ENCODE results near the gene SHC3.

Gene SHC3

DNA sequence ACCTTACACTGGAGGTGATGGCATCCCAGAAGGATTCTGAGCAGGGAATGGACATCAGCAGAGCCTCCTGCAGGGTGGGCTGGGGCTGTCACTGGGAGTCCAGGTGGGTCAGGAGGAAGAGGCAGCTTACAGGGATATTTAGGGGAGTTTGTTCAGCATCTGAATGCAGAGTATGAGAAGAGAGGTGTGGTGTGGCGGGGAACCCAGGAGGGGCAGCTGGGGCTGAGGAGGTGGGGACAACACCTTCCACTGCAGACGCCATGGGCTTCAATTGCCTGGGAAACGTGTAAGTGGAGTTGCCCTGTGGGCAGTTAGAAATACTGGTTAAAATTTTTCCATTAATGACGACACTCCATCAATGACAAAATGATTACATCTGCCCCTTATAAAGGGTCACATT lies 153.9 kb downstream of the SHC3 start:
- DNase-seq (ENCODE audit: low read depth in 2 of 2) = no peak

DNA sequence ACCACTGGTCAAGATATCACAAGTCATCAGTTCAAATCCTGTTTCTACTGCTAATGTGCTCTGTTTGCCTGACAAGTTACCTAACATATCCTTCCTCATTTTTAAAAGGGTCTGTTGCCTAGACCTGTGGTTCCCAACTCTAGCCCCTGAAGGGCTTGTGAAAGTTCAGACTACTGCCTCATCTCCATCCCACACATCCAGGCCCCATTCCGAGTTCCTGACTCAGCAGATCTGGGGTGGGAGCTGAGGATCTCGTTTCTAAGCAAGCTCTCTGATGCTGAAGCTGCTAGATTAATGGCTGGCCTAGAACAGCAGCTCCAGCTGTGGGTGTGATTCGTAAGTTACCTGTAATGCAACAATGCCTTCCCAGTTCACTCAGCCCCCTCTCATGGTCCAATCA lies 154.9 kb downstream of the SHC3 start:
- DNase-seq (ENCODE audit: low read depth in 2 of 2) = no peak

DNA sequence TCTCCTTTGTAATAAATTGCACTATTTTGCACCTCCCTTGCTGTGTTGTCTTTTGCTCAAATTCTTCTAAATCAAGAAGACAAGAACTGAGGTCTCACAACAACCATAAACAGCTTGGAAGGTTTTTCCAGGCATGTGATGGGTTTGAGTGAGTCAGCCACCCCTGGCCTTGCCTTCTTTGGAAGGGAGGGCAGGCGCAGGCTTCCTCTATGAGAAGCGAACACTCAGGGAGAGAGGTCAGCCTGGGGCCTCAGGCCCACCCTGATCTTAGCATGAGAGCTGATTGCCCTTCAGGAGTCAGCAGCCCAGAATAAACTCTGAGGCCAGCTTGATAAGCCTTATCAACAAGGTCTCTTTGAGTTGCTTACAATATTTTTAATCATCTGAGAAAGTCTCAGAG lies 155.7 kb downstream of the SHC3 start:
- DNase-seq (ENCODE audit: low read depth in 2 of 2) = no peak

DNA sequence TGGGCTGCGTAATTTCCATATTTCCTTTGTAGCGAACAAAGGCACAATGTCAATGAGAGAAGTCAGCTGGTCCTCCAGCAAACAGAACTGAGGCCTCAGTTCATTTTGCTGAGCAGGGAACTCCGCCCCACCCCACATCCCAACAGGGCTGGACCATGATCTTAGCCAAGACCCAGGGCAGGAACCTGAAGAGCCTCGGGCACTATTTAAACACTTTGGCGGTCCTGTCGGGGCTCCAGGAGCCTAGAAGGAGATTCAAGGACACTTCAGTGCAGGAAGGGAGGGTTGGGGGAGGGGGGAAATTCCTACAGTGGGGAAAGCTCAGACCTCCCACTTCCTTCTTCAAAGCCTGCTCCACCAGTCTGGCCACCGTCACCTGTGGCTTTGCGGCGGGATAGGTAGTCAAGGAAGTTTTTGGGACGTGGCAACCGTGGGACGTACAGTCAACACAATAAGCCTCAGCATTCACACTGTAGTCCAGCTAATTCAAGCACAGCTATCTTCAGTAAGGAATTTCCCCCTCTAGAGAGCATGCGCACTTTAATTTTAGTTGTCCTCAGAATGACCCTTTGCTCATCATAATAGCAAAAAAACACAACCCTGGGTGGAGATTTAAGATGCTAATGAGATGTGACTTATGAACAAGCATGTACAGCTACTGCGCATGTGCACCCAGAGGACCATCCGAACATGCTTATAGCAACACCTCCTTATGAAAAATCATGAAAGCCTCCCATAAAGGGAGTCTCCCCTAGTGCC lies 156.4 kb downstream of the SHC3 start:
- DNase-seq (ENCODE audit: low read depth in 2 of 2) = no peak

DNA sequence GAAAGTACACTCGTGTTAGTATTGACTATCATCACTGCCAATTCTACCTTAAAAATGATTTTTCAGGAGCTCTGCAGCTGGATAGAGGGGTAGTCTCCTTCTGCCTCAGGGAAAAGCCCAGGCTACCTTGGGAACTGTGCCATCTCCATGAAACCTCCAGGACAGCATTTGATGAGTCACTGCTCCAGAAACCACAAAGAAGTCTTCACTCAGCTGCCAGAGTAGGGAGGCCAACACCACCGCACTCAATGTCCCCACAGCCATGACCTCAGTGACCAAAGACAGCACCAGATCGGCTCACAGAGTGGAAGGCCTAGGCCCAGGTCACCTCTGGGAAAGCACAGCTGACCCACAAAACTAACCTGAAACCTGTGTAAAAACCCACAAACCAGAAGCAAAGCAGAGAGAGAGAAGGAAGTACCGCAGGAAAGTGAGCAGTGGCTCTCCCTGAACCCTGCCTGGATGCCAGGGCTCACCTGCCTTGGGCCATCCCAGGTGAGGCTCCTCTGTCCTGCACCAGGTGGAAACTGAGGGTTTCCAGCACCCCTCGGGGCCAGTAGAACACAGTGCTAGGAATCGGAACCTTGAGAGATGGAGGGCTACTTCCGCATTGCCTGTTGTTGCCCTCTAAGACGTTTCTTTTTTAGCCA lies 157.3 kb downstream of the SHC3 start:
- no peak for DNase-seq (ENCODE audit: low read depth in 2 of 2)

DNA sequence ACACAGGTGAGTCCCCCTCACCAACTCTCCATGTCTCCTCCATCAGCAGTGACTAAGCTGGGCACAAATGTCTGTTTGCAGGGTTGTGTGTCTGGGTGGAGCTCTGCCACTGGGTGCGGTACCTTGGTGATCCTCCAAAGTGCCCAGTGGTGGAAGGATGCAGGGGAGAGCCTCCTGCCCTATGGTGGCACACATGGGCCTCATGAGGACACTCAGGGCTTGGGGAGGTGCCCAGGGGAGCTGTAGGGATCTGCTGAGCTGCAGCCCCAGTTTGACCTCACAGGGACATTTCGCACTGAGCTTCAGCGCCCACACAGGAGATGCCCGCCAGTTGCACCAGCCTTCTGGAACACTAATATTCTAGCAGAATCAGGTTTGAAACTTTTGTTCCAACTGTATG lies 157.9 kb downstream of the SHC3 start:
- DNase-seq (ENCODE audit: low read depth in 2 of 2) = no peak

DNA sequence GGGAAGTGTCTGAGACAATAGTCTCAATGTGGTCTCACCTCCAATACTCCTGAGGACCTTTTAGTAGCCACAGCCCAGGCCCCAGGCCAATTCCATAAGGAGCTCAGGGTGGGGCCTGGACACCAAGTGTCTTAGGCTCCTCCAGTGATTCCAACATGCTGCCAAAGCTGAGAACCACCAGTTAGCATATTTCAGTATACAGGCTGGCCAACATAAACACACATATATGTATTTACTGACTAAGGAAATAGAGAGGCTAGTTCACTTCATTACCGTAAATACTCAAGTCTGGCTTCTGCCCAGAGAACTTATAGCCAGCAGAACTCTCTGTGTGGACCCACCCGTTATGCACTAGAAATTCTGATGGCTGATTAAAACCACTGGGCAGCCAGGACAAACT lies 163.3 kb downstream of the SHC3 start:
- DNase-seq (ENCODE audit: low read depth in 2 of 2) = no peak

DNA sequence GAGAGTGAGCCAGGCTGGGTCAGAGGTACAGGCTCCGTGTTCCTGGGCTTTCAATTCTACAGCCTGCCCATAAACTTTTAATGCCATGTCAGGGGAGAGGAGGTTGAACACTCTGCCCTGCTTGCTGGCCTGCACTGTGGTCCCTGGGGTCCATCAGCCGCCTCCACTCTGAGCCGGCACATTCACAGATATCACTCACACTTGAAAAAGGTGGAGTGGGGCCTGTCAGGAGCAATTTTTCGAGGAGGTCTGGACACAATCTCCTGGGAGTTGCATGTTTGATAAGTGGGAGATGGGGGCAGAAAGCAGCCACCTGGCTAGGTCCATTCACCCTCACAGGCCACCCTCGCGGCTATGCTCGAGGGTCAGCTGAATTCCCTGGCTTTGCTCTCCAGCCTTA lies 164.5 kb downstream of the SHC3 start:
- no peak for DNase-seq (ENCODE audit: low read depth in 2 of 2)

DNA sequence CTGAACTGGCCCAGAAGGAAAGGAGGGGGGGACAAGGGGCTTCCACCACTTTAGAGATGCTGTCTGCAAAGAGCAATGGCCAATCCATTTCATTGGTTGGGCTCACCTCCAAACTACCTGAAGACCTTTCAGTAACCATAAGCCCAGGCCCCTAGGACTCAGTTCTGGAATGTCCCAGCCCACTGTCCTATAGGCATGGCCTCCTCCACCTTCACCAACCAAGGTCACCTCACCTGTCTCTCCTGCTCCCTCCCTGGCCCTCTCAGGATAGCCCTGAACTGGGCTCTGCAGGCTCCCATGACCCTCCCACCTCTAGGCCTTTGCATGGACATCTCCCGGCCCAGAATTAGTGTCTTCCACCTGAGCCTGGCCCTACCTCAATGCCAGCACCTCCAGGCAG lies 165.0 kb downstream of the SHC3 start:
- no peak for DNase-seq (ENCODE audit: low read depth in 2 of 2)

DNA sequence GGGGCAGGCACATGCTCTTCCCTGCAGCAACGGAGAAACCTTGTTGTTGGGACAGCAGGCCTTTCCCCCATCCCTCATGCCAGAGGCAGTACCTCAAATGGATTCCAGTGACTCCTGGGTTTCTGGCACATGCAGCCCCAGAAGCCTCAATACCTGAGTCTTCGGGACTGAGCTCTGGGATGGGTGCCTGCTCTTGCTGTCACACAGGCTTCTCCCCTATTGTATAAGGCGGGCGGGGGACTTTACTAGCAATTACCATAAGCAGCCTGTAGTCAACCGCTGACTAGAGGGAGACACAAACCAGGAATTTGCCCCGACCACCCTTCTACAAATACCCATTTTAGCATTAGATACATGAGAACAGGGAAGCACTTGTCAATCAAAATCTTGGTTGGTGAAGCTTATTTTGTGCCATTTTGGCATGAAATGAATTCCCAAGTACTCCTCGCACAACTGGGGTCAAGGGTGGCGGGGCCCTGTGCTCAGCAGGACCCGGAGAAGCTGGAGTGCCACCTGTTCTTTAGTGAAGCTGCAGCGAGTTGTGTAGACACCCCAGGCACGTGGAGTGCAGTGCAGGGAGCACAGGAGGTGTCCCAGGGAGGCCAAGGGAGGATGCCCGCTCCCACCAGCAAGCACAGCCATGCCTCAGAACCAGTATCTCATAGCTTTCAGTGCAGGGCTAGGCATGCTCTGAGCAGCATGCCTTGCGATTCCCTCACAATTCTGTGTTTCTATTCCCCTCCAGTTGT lies 166.2 kb downstream of the SHC3 start:
- DNase-seq (ENCODE audit: low read depth in 2 of 2) = no peak

DNA sequence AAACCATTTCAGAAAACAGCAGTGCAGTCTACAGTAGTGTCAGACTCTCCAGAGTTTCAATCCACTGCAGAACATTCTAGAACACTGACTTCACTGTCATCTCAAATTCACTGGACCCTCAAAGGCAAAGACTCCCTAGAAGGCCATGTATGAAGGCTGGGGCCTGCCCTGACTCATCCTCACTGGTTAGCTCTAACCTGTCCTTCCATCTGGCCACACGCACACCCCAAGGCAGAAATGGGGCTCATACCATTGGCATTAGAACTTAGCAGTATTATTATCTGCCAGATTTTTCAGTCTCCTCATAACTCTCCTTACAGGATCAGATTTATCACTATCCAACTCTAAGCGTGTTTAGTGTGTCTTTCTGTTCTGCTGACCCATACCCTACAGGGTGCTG lies 166.9 kb downstream of the SHC3 start:
- no peak for DNase-seq (ENCODE audit: low read depth in 2 of 2)

DNA sequence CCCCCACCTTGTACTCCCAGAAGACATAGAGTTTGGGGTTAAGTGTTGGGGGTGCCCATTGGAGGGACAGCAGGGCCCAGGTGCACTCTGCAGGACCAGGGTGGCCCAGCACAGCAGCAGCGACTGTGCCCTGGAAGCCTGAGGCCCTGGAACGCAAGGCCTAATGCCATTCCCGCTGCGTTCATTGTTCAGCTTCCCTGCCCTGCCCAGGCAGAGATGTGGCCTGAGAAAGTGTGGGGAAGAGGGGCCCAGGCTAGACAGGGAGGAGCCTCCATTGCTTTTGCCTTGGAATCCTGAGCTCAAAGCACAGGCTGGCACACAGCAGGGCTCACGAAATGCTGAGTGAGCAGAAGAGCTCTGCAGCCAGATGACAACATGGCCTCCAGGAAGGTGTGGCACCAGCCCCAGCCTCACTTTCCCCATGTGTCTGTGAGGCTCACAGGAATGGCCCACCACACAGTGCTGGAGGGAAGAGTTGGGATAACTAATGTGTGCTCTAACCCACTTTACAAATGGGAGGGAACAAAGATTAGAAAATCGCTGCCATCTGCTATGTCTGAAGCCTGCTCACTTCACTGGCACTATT lies 168.0 kb downstream of the SHC3 start:
- DNase-seq (ENCODE audit: low read depth in 2 of 2) = no peak

DNA sequence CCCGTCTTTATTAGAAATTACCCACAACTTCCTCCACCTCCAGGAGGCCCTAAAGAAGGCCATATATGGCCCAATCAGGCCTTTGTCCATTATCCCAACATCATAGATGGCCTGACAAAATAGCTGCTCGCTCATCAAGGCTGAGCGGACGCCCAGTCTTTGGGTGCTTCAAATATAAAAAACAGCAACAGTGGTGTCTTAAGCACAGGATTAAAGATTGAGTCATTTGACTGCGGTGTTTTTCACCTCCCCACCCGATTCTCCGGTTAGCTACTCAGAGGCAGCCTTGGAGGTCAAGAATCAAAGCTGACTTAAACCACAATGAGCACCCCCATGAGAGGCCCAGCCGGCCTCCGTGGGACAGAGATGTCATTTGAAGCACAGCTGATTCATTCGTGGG lies 168.6 kb downstream of the SHC3 start:
- DNase-seq (ENCODE audit: low read depth in 2 of 2) = no peak

DNA sequence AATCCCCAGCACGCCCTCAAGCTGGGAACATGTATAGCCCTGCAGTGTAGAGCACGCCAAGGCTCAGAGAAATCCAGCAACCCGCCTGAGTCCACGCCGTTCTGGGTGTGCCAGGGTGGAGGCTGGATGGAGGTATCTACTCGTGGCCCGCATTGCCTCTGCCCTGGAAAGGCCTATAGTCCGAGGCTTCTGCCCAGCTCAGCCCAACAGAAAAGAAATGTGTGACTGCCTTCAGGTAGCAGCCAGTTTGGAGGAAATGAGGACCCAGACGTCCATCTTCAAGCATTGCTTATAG lies 169.1 kb downstream of the SHC3 start:
- DNase-seq (ENCODE audit: low read depth in 2 of 2) = no peak

DNA sequence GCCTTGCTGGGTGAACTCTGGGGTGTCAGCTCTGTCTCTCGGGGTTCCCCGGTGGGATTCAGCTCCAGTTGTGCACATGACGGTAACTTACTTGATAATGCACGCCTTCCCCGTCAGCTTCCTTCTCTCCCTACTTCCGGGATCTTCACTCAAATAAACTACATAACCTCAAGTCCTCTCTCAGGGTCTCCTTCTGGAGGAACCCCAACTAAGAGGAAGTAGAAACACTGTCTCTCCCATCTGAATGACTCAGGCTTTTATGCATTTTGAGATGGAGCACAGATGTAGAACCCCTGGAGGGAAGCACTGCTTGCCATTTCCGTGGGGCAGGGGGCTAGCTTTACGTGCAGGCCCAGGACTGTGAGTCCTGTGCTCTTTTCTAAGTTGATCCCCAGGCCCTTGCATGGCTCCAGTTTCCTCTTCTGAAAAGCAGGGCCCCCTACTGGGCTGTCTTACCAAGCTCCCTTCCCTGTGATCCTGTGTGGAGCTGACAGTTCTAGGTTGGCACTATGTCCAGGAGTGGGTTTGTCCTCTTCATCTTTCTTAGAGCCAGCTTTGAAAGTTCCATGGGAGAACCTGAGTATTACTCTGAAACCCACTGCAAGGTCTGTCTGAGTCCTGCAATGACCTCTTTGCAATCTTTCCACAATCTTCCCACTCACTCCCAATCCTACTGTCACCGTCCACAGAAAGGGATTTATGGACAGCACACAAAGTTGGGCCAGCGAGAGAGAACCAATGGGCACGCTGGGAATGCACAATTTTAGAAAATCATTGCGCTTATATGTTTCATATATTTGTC lies 169.7 kb downstream of the SHC3 start:
- no peak for DNase-seq (ENCODE audit: low read depth in 2 of 2)

DNA sequence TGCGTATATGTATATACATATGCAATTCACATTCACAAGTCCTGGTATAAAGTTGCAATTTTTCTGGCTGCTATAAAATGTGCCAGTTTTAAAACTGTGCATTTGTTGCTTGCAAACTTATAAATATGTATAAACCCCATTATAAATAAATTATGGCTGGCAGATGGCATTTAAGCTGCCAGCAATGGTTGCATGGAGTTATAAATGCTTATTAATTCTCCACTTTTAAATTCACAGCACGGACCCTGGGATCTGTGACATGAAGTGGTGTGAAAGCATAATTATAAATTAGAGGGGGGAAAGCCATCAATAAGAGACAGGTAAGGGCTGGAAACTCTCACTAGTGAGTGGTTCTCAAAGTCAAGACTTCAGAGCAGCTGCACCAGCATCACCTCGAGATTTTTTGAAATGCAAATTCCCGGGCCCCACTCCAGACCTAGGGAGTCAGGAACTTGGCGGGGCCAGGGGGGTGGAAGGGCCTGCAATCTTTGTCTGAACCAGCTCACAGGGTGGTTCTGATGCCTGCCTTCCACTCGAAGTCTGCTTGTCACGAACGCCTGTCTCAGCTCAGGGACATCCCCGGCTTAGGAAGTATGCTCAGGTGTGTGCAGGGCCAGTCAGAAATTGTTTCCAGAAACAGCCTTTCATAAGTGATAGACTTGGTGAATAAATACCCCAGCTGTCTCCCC lies 170.4 kb downstream of the SHC3 start:
- DNase-seq (ENCODE audit: low read depth in 2 of 2) = no peak

DNA sequence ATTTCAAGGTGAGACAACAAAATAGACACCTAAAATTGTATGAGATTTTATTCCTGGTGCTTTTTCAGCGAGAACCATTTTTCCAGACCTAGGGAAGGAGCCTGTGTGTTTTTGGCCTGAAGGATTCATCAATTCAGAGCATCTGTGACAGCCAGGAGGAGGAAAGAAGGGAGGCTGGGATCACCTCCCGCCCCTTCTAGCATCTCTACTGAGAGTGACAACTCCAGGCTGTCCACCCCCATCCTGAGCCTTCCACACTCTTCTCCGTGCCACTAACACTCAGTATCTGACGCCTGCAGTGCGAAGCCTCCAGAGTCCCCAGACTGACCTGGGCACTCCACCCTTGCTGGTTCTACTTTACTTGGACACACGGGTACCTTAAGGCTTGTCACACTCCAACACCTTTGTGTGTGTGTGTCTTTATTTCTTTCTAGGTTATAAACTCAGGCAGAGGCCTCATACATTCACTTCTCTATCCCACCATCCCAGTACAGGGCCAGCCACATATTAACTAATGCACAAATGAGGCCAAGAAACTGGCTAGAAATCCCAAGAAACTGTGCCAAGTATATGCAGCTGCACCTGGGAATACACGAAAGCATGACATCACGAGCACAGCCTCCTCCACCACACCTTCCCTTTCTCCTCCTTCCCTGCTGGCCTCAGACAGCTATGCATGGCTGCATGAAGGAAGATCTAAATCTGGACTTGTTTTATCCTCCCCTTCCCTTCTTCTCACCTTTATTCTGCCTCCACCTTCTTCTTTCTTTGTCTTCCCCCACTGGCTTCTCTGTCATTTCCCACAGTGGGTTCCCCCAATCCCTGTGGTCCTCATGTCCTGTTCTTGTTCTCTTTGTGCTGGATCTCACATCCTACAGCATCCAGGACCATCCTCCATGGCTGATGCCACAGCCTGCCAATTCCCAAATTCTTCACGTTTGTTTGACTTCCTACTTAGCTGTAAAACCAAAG lies 171.3 kb downstream of the SHC3 start:
- no peak for DNase-seq (ENCODE audit: low read depth in 2 of 2)

DNA sequence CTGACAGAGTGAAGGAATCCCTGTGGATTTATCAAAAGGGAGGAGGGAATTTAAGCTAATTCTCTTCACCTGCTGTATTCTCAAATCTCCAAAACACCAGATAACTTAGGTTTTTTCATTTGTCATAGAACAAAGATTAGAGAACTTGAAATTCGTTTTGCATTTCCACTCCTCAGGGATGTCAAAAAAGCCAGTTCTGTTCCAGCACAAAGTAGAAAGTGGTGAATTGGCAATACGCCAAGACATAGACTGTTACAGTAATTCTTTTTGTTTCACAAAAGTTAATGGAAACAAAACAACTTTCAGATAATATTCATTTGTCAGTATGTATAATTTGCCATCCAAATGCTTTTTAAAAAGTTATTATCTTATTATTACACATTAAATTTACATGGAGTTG lies 172.4 kb downstream of the SHC3 start:
- DNase-seq (ENCODE audit: low read depth in 2 of 2) = no peak

DNA sequence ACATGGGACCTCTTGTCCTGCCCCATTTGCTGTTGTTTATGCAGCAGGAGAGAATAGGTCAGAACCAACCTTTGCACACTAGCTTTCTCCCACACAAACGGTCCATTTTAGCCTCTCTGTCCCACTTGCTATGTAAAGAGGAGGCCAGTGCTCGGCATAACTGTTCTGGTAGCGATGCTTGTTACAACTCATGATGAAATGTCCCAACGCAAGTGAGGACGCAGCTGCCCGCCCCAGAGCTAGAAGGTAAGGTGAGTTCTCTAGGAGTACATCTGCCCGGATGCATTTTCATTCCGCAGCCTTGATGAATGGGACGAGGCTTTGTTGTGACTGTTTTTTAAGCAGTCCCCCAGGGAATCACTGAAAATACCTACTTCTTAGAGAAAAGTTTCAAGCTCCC lies 173.3 kb downstream of the SHC3 start:
- no peak for DNase-seq (ENCODE audit: low read depth in 2 of 2)

DNA sequence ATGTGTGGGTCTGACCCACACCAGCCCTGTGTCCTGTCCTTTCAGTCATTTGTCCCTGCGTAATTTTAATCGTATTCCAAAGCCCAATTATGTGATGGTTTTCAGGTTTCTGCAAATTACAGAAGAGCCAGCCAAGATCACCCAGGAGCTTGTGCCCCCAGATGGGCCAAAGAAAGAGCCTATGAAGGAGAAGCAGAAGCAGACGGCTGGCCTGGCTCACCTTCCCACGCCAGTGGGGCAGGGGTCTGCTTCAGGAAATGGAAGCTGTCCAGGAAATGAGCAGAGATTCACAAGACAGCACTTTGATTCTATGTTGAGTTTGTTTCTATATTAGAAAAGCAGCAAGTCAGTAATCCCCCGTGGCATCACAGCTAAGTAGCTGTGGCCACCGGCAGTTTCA lies 175.6 kb downstream of the SHC3 start:
- DNase-seq (ENCODE audit: low read depth in 2 of 2) = no peak
